Measurements from ENCODE around the gene PLAAT3. TPM values are rescaled to one million over a fixed set of nuclear protein-coding genes. Genes with fewer than 3 reads are reported as not detected.

PLAAT3 gene
- total and polyA plus RNA-seq, 5 experiments from 2014 or later = 1.7 to 28.7 (median 7.6) TPM

DNA sequence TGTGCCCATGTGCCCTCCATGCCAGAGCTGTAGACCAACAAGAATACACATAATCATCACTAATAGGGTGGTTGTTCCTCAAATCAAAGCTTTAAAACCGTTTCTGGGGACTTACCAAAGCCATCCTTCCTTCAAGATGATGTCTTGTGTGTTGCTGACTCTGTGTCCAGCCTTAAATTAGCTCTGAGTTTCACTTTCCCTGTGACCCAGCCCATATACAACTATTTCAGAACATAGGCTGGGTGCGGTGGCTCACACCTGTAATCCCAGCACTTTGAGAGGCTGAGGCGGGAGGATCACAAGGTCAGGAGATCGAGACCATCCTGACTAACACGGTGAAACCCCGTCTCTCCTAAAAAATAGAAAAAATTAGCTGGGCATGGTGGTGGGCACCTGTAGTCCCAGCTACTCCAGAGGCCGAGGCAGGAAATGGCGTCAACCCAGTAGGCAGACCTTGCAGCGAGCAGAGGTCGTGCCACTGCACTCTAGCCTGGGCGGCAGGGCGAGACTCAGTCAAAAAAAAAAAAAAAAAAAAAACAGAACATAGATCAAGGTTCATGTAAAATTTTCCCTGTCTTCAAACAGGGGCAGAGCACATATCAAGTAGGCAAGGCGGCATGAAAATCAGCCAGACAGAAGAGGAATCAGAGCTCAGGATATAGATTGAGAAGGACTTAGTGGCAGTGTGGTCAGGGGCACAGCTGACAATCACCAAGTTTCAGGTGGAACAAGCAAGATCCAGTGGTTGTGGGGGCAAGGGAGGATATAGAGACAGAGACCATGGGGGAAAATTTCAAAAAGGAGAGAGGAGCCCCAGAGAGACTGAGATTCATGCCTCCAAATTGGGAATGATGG is 50.8 kb downstream of the PLAAT3 start, which contains the start of gene PLAAT2:
Gene PLAAT2, minus strand, starts transcription at position 179 of the 855 bp plus-strand sequence. Its CDS starts 55 bp downstream, at position 124.
- peaks cover 32 to 68% (median 66%) of the 10 kb centered on the region in 4 donors for H3K4me1 Mint-ChIP-seq
- no peaks in the 10 kb centered on the region for H3K9me3 Mint-ChIP-seq
- H3K27me3 Mint-ChIP-seq = no peaks in the 10 kb centered on the region
- POLR2A ChIA-PET = interaction anchor here (3.1 to 5.9 kb wide), 2 partner anchors 11 kb away, joined by 14 to 58 read pairs; no protein-coding TSS in a partner anchor
- peak within 1 kb of the TSS in 6 of 10 donors; percentile 2 to 43 (median 20) for H3K4me3 Mint-ChIP-seq
- DNase-seq = no peak
- ATAC-seq = no peak
- H3K27ac Mint-ChIP-seq = peak within 1 kb of the TSS in 8 of 10 donors; percentile 2 to 78 (median 44)
- no peaks in the 10 kb centered on the region for H3K36me3 Mint-ChIP-seq

DNA sequence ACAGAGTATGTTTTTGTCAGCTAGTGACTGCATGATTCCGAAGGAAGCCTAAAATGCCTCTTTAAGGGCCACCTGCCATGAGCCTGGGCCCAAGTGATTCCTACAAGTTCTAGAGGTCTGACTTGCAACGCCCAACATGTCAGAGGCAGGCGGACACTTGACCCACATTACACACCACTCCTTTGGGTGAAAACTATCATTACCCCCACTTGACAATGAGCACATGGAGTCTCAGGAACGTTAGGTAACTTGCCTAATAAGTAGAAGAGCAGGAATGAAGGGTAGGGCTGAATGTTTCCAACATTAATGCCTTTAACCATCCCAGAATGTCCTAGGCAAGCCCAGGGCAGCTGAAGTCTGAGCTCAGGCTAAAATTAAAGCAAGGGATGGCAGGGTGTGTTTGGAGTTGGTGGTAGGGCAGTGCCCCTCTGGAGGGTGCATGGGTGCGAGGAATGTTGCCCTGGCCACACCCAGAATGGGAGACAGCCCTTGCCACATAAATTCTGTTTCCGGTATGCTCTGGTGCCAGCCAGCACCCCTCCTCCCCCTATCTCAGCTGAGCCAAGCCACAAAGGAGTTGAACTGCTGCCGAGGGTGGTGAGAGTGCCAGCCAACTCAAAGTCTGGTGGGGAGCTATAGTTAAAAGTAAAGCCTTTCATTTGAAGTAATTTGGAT is 53.6 kb downstream of the PLAAT3 start:
- ATAC-seq (peak; percentile 94 to 96), DNase-seq (peak in 8 of 10 donors; percentile 24 to 71 (median 58))
- Mint-ChIP-seq H3K9me3 (no peaks in the 10 kb centered on the region), H3K36me3 (no peaks in the 10 kb centered on the region), H3K4me1 (peaks cover 36 to 76% (median 65%) of the 10 kb centered on the region in 4 donors), H3K27me3 (no peaks in the 10 kb centered on the region), H3K27ac (peak overlapping the region in 9 of 10 donors; percentile 72 to 93 (median 87)), H3K4me3 (peak overlapping the region; percentile 34 to 88 (median 73))
- POLR2A ChIA-PET = interaction anchor here (0.9 to 5.9 kb wide), 6 partner anchors 8 to 31 kb away, joined by 3 to 58 read pairs (median 8); partner anchors contain the start of gene PLAAT4

DNA sequence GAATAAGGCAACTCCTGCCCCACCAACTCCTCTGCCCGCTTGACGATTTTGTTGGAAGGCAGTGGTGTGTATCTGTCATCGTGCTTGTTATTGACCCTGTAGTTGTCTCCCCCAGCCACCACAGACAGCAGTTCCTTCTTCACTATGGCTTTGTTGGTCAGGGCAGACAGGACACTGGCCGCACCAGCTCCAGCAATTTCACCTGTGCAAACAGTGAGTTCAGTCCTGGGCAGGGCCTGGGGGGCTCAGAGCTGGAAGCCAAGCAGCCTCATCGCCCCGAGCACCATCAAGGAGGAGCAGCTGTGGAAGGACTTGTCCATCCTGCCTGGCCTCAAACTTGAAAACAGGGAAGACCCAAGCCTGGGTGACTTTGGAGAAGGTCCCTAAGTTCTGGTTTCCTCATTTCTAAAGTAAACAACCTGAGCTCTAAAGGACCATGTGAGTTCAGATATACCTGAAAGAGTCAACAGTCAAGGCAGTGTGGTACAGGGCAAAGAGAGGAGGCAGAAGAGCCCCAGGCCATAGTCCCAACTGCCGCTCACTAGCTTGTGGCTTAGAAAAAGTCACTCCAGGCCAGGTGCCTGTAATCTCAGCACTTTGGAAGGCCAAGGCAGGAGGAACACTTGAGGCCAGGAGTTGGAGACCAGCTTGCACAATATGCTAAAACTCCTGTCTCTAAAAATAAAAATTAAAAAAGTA is 55.6 kb downstream of the PLAAT3 start:
- ATAC-seq = no peak
- no peaks in the 10 kb centered on the region for H3K27me3 Mint-ChIP-seq
- peak overlapping the region in 3 of 10 donors; percentile 3 to 56 (median 23) for H3K27ac Mint-ChIP-seq
- H3K36me3 Mint-ChIP-seq = no peaks in the 10 kb centered on the region
- no peaks in the 10 kb centered on the region for H3K9me3 Mint-ChIP-seq
- no peak overlapping the region for H3K4me3 Mint-ChIP-seq
- peaks cover 37 to 78% (median 67%) of the 10 kb centered on the region in 4 donors for H3K4me1 Mint-ChIP-seq
- no peak for DNase-seq
- POLR2A ChIA-PET = interaction anchor here (0.8 to 3.5 kb wide), 3 partner anchors 11 to 22 kb away, joined by 4 to 32 read pairs (median 5); partner anchors contain the start of gene PLAAT4

DNA sequence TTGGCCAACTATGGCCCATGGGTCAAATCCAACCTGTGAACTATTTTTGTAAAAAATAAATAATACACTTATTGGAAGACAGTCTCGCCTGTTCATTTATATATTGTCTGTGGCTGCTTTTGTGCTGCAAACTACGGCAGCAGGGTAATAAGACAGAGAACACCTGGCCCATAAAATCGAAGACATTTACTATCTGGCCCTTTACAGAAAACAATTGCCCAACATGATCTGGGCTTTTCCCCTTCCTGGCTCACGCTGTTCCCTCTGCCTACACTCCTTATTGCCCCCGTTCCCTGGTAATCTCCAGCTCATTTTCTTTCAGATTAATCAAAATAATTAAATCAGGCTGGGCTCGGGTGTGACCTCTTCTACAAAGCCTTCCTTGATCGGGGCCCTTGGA is 56.7 kb downstream of the PLAAT3 start:
- Mint-ChIP-seq H3K27ac (peak overlapping the region in 2 of 10 donors; percentile 19 to 68), H3K27me3 (no peaks in the 10 kb centered on the region), H3K9me3 (no peaks in the 10 kb centered on the region), H3K4me3 (no peak overlapping the region), H3K36me3 (no peaks in the 10 kb centered on the region), H3K4me1 (peaks cover 42 to 83% (median 74%) of the 10 kb centered on the region in 4 donors)
- no peak for DNase-seq
- POLR2A ChIA-PET = interaction anchor here (0.6 to 1.4 kb wide), 2 partner anchors 9 to 84 kb away, joined by 3 to 4 read pairs; no protein-coding TSS in a partner anchor
- ATAC-seq = no peak

DNA sequence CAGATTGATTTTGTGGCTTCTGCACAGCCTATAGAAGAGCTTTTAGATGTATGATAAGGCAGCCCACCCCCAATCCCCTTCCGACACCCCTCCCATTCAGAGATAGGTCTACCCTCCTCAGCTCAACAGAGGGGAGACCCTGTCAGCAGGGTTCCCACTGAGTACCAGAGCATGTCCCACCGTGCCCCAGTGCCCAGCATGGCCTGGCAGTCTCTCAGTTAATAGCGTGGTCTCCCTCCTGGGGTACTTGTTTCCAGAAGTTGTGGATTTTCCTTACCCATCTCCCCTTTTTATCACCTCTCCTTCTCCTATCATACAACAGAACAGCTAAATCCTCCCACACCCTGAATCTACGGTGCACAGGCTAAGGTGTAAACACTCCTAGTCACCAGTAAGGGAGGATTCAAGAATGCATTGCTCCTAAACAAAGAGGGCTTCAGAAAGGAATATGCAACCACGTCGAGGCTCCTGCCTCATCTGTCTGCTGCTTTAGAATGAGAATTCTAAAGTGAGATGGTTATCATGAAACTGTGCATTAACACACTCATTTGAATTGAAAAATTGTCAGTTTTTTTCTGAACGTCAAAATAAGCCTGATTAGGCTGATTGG is 57.7 kb downstream of the PLAAT3 start:
- peak overlapping the region in 1 of 10 donors; percentile 9 for H3K4me3 Mint-ChIP-seq
- POLR2A ChIA-PET = interaction anchor here (0.6 to 1.4 kb wide), 4 partner anchors 10 to 1214 kb away, joined by 3 to 4 read pairs (median 4); no protein-coding TSS in a partner anchor
- DNase-seq (no peak), ATAC-seq (no peak)
- H3K27ac Mint-ChIP-seq = peak overlapping the region in 8 of 10 donors; percentile 10 to 91 (median 76)
- peaks cover 44 to 93% (median 79%) of the 10 kb centered on the region in 4 donors for H3K4me1 Mint-ChIP-seq
- no peaks in the 10 kb centered on the region for H3K9me3 Mint-ChIP-seq
- no peaks in the 10 kb centered on the region for H3K27me3 Mint-ChIP-seq
- no peaks in the 10 kb centered on the region for H3K36me3 Mint-ChIP-seq

DNA sequence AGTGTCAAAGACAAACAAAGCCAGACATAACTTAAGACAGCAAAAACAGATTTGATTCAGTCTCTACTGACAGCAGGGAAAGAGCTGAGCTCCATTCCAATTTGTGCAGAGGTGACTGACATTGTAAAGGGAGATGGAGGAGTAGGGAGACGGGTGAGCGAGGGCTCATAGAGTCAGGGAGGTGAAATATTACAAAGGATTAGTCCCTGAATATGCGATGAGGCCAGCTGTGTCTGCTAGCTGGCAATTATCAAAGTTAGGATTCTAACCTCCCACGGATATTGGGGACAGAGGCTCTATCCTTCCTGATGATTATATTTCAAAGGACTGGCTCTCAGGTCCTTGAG is 59.4 kb downstream of the PLAAT3 start:
- Mint-ChIP-seq H3K4me1 (peaks cover 43 to 90% (median 74%) of the 10 kb centered on the region in 4 donors), H3K9me3 (no peaks in the 10 kb centered on the region), H3K36me3 (no peaks in the 10 kb centered on the region), H3K27me3 (no peaks in the 10 kb centered on the region), H3K27ac (peak overlapping the region; percentile 91 to 100 (median 97)), H3K4me3 (peak overlapping the region in 8 of 10 donors; percentile 9 to 95 (median 86))
- DNase-seq (no peak), ATAC-seq (no peak)
- POLR2A ChIA-PET = interaction anchor here (0.6 to 7.4 kb wide), 6 partner anchors 8 to 81 kb away, joined by 3 to 226 read pairs (median 30); partner anchors contain the start of genes PLAAT2 and PLAAT4

DNA sequence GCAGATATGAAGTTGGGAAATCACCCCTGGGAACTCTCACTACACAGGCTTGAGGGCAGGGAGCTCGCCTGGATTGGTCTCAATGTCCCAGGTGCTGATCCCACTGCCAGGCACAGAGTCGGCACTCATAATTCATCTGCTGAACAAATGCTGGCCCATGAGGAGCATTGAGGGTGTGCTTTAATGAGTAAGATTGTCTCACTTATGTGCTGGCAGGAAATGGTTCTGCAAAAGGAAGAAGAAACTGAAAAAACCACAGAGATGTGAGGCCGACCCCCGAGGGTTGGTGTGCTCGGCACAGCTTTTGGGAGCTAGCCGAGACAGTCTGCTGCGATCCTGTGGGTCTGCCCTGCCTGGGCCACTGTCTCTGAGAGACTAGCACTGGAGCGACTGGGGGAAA is 60.5 kb downstream of the PLAAT3 start:
- Mint-ChIP-seq H3K36me3 (no peaks in the 10 kb centered on the region), H3K9me3 (no peaks in the 10 kb centered on the region), H3K27ac (peak overlapping the region; percentile 91 to 100 (median 97)), H3K27me3 (no peaks in the 10 kb centered on the region), H3K4me1 (peaks cover 41 to 85% (median 77%) of the 10 kb centered on the region in 4 donors), H3K4me3 (peak overlapping the region; percentile 69 to 98 (median 89))
- peak; percentile 77 to 81 for ATAC-seq
- peak in 9 of 10 donors; percentile 36 to 75 (median 62) for DNase-seq
- POLR2A ChIA-PET = interaction anchor here (0.6 to 7.4 kb wide), 8 partner anchors 9 to 82 kb away, joined by 3 to 226 read pairs (median 5); partner anchors contain the start of genes PLAAT2 and PLAAT4

DNA sequence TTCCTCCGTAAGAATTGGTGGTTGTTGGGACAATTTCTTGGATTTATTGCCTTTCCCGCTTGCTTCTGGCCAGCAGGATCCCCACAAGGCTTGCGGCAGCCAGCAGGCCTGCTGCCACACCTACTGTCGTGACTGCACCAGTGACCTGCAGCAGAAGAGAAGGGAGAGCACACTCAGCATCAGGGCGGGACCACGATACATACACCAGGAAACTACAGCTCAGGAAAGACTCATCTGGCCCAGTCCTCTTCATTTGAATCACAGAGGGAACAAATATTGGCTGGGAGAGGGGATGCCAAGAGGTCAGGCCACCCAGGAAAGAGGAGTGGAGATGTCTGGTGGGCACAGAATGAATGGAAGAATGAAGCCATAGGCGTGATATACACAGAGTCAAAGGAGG is 61.3 kb downstream of the PLAAT3 start:
- peak overlapping the region; percentile 91 to 100 (median 97) for H3K27ac Mint-ChIP-seq
- H3K4me3 Mint-ChIP-seq = peak overlapping the region; percentile 36 to 98 (median 90)
- peaks cover 0 to 5% (median 2%) of the 10 kb centered on the region in 3 donors for H3K36me3 Mint-ChIP-seq
- ATAC-seq (no peak), DNase-seq (no peak)
- H3K27me3 Mint-ChIP-seq = no peaks in the 10 kb centered on the region
- POLR2A ChIA-PET = interaction anchor here (1.2 to 7.4 kb wide), 8 partner anchors 10 to 86 kb away, joined by 3 to 226 read pairs (median 8); partner anchors contain the start of genes PLAAT2, PLAAT3 and PLAAT4
- H3K4me1 Mint-ChIP-seq = peaks cover 41 to 84% (median 77%) of the 10 kb centered on the region in 4 donors
- H3K9me3 Mint-ChIP-seq = no peaks in the 10 kb centered on the region

DNA sequence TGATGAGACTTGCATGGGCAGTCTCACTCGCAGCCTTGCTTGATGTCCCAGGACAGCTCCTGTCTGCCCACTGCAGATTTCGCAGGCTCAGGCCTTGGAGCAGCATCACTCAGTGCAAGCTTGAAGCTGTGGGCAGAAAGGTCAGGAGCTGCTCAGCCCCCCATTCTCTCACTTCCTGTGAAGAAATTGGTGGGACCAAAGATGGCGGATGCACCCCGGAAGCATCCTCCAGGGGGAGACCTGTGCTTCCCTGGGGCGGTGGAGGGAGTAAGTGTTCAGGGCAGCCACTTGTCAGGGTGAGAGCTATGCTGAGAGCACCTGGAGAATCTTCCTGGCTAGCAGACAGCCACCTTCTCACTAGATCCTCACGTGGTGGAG is 62.4 kb downstream of the PLAAT3 start:
- peak overlapping the region; percentile 85 to 98 (median 90) for H3K4me3 Mint-ChIP-seq
- H3K36me3 Mint-ChIP-seq = peaks cover 0 to 11% (median 8%) of the 10 kb centered on the region in 3 donors
- POLR2A ChIA-PET = interaction anchor here (0.5 to 7.4 kb wide), 25 partner anchors 9 to 1192 kb away, joined by 3 to 226 read pairs (median 5); partner anchors contain the start of genes ATL3, MARK2, PLAAT2 and PLAAT3
- peak; percentile 49 to 59 for ATAC-seq
- peaks cover 44 to 84% (median 73%) of the 10 kb centered on the region in 4 donors for H3K4me1 Mint-ChIP-seq
- no peaks in the 10 kb centered on the region for H3K9me3 Mint-ChIP-seq
- H3K27ac Mint-ChIP-seq = peak overlapping the region; percentile 91 to 100 (median 96)
- peak in 8 of 10 donors; percentile 34 to 70 (median 46) for DNase-seq
- no peaks in the 10 kb centered on the region for H3K27me3 Mint-ChIP-seq

DNA sequence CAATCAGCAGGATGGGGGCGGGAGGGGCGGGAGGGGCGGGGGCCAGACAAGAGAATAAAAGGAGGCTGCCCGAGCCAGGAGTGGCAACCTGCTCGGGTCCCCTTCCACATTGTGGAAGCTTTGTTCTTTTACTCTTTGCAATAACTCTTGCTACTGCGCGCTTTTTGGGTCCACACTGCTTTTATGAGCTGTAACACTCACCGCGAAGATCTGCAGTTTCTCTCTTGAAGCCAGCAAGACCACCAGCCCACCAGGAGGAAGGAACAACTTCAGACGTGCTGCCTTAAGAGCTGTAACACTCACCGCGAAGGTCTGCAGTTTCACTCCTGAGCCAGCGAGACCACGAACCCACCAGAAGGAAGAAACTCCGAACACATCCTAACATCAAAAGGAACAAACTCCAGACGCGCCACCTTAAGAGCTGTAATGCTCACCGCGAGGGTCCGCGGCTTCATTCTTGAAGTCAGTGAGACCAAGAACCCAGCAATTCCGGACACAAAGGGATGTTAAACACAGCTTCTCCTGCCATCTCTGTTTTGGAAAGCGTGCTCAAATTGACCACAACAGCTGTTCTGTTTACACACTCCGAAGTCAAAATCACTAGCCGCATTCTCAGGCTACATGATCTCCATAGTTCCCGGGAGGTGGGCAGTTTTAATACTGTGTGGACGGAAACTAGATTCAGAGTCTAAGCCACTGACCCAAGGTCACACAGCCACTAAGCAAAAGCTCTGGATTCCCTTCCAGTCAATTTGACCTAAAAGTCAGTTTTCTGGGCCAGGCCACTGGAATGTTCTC is 62.9 kb downstream of the PLAAT3 start:
- DNase-seq = peak in 8 of 10 donors; percentile 25 to 73 (median 52)
- peak; percentile 27 for ATAC-seq
- H3K27ac Mint-ChIP-seq = peak overlapping the region; percentile 91 to 100 (median 96)
- peaks cover 0 to 16% (median 14%) of the 10 kb centered on the region in 3 donors for H3K36me3 Mint-ChIP-seq
- H3K27me3 Mint-ChIP-seq = no peaks in the 10 kb centered on the region
- H3K4me3 Mint-ChIP-seq = peak overlapping the region; percentile 85 to 98 (median 90)
- peaks cover 43 to 84% (median 71%) of the 10 kb centered on the region in 4 donors for H3K4me1 Mint-ChIP-seq
- no peaks in the 10 kb centered on the region for H3K9me3 Mint-ChIP-seq
- POLR2A ChIA-PET = interaction anchor here (0.5 to 7.4 kb wide), 29 partner anchors 8 to 1193 kb away, joined by 3 to 226 read pairs (median 4); partner anchors contain the start of genes ATL3, MARK2, PLAAT2 and PLAAT3
